Activated CD4-positive, alpha-beta T cell treated with anti-CD3 and anti-CD28 coated beads, Interleukin-2, amount 10 ng/mL, durations not matched to agents 24 days and 14 days (primary cell): ENCODE data around the gene SERPINA12. TPM values are rescaled to one million over a fixed set of nuclear protein-coding genes. Genes with fewer than 3 reads are reported as not detected.

Experiments
- DNase-seq: peaks from one replicate; pipeline ENCODE4 v3.0.0; 2022
- H3K27ac Mint-ChIP-seq: one replicate; pipeline ENCODE4 v1.8.0; 2022; ENCODE audit warnings: mild to moderate bottlenecking, mixed read lengths
- H3K27me3 Mint-ChIP-seq: one replicate; pipeline ENCODE4 v1.8.0; 2022; ENCODE audit warnings: mixed read lengths
- H3K36me3 Mint-ChIP-seq: one replicate; pipeline ENCODE4 v1.8.0; 2022; ENCODE audit warnings: low read depth, mild to moderate bottlenecking, mixed read lengths
- H3K4me1 Mint-ChIP-seq: one replicate; pipeline ENCODE4 v1.8.0; 2021; ENCODE audit warnings: mixed read lengths
- H3K4me3 Mint-ChIP-seq: one replicate; pipeline ENCODE4 v1.8.0; 2022; ENCODE audit warnings: mild to moderate bottlenecking, moderate library complexity, mixed read lengths
- H3K9me3 Mint-ChIP-seq: one replicate; pipeline ENCODE4 v1.8.0; 2021; ENCODE audit warnings: mixed read lengths
- intact Hi-C: fragments of 100-400 bp; cut with micrococcal nuclease; formaldehyde crosslinking; loops from one replicate; pipeline ENCODE4 v1.15.1; 2023
- total RNA-seq: library from RNA; stranded (reverse); gene quantifications from 2 replicates; pipeline ENCODE4 v1.2.3, GENCODE V29; 2022

SERPINA12 gene, protein sequence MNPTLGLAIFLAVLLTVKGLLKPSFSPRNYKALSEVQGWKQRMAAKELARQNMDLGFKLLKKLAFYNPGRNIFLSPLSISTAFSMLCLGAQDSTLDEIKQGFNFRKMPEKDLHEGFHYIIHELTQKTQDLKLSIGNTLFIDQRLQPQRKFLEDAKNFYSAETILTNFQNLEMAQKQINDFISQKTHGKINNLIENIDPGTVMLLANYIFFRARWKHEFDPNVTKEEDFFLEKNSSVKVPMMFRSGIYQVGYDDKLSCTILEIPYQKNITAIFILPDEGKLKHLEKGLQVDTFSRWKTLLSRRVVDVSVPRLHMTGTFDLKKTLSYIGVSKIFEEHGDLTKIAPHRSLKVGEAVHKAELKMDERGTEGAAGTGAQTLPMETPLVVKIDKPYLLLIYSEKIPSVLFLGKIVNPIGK
- not detected in 2 replicates for total RNA-seq

GRCh38 chr14:94509356-94509755 is at the start of gene SERPINA12:
TSS of gene SERPINA12 (minus strand) at chr14:94509469. CDS start at chr14:94498397, 11,072 bp downstream.
- no peak for DNase-seq
- H3K4me3 Mint-ChIP-seq, result no peak within 1 kb of the TSS
- H3K9me3 Mint-ChIP-seq, result no peaks in the 10 kb centered on the region
- intact Hi-C loops, result no loop called here
- no peak within 1 kb of the TSS for H3K27ac Mint-ChIP-seq
- H3K4me1 Mint-ChIP-seq, result no peaks in the 10 kb centered on the region
- H3K27me3 Mint-ChIP-seq, result no peaks in the 10 kb centered on the region
- no peaks in the 10 kb centered on the region for H3K36me3 Mint-ChIP-seq

DNA sequence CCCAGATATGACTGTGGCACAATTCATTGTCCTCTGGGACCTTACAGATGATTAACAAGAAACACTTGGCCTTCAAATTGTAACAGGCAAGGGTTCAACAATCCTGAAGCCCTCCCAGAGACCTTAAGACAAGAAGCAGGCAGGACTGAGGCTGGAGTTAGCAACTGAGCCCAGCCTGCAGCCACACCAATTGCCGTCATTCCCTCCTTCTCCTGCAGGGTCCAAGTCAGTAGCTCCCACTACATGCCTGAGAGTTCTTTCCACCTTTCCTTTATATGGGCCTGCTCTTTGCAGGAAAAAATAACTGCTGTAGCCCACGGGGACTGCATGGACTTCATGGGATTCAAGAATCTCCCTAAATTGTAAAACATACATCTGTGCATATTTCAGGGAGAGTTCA is 49.6 kb upstream of the SERPINA12 start:
- no peaks in the 10 kb centered on the region for H3K36me3 Mint-ChIP-seq
- peaks cover 3% of the 10 kb centered on the region for H3K27me3 Mint-ChIP-seq
- no peaks in the 10 kb centered on the region for H3K9me3 Mint-ChIP-seq
- no peaks in the 10 kb centered on the region for H3K4me1 Mint-ChIP-seq
- H3K27ac Mint-ChIP-seq, result no peak overlapping the region
- H3K4me3 Mint-ChIP-seq, result no peak overlapping the region
- DNase-seq, result no peak
- intact Hi-C loops, result no loop called here

GRCh38 chr14:94557327-94557726 is 48.1 kb upstream of the SERPINA12 start:
- Mint-ChIP-seq H3K4me3 (no peak overlapping the region), H3K36me3 (no peaks in the 10 kb centered on the region), H3K27me3 (peaks cover 5% of the 10 kb centered on the region), H3K9me3 (no peaks in the 10 kb centered on the region), H3K27ac (no peak overlapping the region), H3K4me1 (no peaks in the 10 kb centered on the region)
- DNase-seq, result no peak
- intact Hi-C loops, result no loop called here

- DNase-seq, result no peak
- intact Hi-C loops, result no loop called here
- Mint-ChIP-seq H3K9me3 (no peaks in the 10 kb centered on the region), H3K4me3 (no peak overlapping the region), H3K27ac (no peak overlapping the region), H3K4me1 (no peaks in the 10 kb centered on the region), H3K27me3 (peaks cover 10% of the 10 kb centered on the region), H3K36me3 (no peaks in the 10 kb centered on the region)
These were observed 46.7 kb upstream of the SERPINA12 start for GRCh38 chr14:94555991-94556390.

- peaks cover 10% of the 10 kb centered on the region for H3K27me3 Mint-ChIP-seq
- no peaks in the 10 kb centered on the region for H3K36me3 Mint-ChIP-seq
- no peaks in the 10 kb centered on the region for H3K4me1 Mint-ChIP-seq
- intact Hi-C loops, result no loop called here
- H3K4me3 Mint-ChIP-seq, result no peak overlapping the region
- no peak for DNase-seq
- no peaks in the 10 kb centered on the region for H3K9me3 Mint-ChIP-seq
- H3K27ac Mint-ChIP-seq, result no peak overlapping the region
These were observed 40.8 kb upstream of the SERPINA12 start for GRCh38 chr14:94550041-94550440.

DNA sequence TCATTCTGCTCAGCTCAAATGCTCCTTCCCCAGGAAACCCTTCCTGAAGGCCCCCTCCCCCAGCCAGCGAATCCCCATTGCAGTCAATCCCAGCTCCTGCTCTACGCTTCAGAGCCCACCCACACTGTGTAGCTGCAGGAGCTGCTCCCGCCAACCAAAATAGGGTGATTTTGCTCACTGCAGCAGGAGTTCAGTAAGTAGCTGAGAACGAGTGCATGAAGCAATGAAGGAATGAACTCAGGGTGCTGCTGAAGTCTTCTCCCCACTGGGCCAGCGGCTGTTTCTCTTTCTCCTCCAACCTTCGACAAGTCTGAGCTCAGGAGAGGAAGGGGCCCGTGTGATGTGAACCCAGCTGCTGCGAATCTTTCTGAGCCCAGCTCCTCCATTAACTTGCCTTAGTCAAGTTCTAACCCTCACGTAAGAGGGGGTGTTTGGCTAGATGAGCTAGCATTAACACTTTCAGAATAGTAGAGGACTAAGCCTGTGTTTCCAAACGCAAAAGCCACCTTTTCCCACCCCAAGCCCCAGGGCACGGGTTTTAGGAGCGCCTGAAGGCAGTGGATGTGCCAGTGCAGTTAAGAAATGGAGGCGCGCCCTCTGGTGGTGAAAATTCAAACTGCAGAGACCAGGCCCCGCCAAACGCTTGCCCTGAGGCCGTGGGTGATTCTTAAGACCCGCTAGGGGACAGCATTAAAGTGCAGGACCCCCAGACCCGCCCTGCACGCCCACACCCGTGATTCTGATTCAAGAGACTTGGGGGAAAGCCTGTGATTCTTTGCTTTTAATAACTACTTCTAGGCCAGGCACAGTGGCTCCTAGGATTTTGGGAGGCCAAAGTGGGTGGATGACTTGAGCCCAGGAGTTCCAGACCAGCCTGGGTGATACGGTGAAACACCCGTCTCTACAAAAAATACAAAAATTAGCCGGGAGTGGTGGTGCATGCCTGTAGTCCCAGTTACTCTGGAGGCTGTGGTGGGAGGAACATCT is 40.0 kb upstream of the SERPINA12 start:
- H3K27ac Mint-ChIP-seq, result no peak overlapping the region
- peak; percentile 87 for DNase-seq
- no peaks in the 10 kb centered on the region for H3K36me3 Mint-ChIP-seq
- peaks cover 8% of the 10 kb centered on the region for H3K27me3 Mint-ChIP-seq
- H3K9me3 Mint-ChIP-seq, result no peaks in the 10 kb centered on the region
- no peaks in the 10 kb centered on the region for H3K4me1 Mint-ChIP-seq
- no peak overlapping the region for H3K4me3 Mint-ChIP-seq
- intact Hi-C loops, result loop anchor here (2.0 kb wide), 1 partner anchor 416 kb away; no protein-coding TSS in a partner anchor

- H3K4me1 Mint-ChIP-seq, result no peaks in the 10 kb centered on the region
- no peak overlapping the region for H3K4me3 Mint-ChIP-seq
- DNase-seq, result no peak
- H3K9me3 Mint-ChIP-seq, result no peaks in the 10 kb centered on the region
- H3K27me3 Mint-ChIP-seq, result peaks cover 8% of the 10 kb centered on the region
- H3K36me3 Mint-ChIP-seq, result no peaks in the 10 kb centered on the region
- no peak overlapping the region for H3K27ac Mint-ChIP-seq
- intact Hi-C loops, result loop anchor here (2.0 kb wide), 1 partner anchor 416 kb away; no protein-coding TSS in a partner anchor
These were observed 39.1 kb upstream of the SERPINA12 start for GRCh38 chr14:94548131-94548998.

GRCh38 chr14:94547726-94548125 is 38.5 kb upstream of the SERPINA12 start:
- H3K27me3 Mint-ChIP-seq, result peaks cover 8% of the 10 kb centered on the region
- H3K4me1 Mint-ChIP-seq, result no peaks in the 10 kb centered on the region
- no peak overlapping the region for H3K27ac Mint-ChIP-seq
- no peak overlapping the region for H3K4me3 Mint-ChIP-seq
- no peaks in the 10 kb centered on the region for H3K36me3 Mint-ChIP-seq
- DNase-seq, result no peak
- intact Hi-C loops, result loop anchor here (2.0 kb wide), 1 partner anchor 415 kb away; no protein-coding TSS in a partner anchor
- H3K9me3 Mint-ChIP-seq, result no peaks in the 10 kb centered on the region

- intact Hi-C loops, result no loop called here
- H3K27me3 Mint-ChIP-seq, result peaks cover 4% of the 10 kb centered on the region
- H3K27ac Mint-ChIP-seq, result no peak overlapping the region
- no peaks in the 10 kb centered on the region for H3K4me1 Mint-ChIP-seq
- DNase-seq, result no peak
- H3K4me3 Mint-ChIP-seq, result no peak overlapping the region
- H3K9me3 Mint-ChIP-seq, result no peaks in the 10 kb centered on the region
- no peaks in the 10 kb centered on the region for H3K36me3 Mint-ChIP-seq
These were observed 37.9 kb upstream of the SERPINA12 start for GRCh38 chr14:94547151-94547680.

GRCh38 chr14:94545131-94545841 is 36.0 kb upstream of the SERPINA12 start:
- DNase-seq, result no peak
- intact Hi-C loops, result no loop called here
- Mint-ChIP-seq H3K4me3 (no peak overlapping the region), H3K27ac (no peak overlapping the region), H3K36me3 (no peaks in the 10 kb centered on the region), H3K27me3 (peaks cover 2% of the 10 kb centered on the region), H3K9me3 (no peaks in the 10 kb centered on the region), H3K4me1 (no peaks in the 10 kb centered on the region)

- H3K27ac Mint-ChIP-seq, result no peak overlapping the region
- intact Hi-C loops, result no loop called here
- H3K4me1 Mint-ChIP-seq, result no peaks in the 10 kb centered on the region
- H3K9me3 Mint-ChIP-seq, result no peaks in the 10 kb centered on the region
- no peaks in the 10 kb centered on the region for H3K36me3 Mint-ChIP-seq
- no peak overlapping the region for H3K4me3 Mint-ChIP-seq
- H3K27me3 Mint-ChIP-seq, result peaks cover 2% of the 10 kb centered on the region
- no peak for DNase-seq
These were observed 35.5 kb upstream of the SERPINA12 start for GRCh38 chr14:94544726-94545125.

GRCh38 chr14:94543449-94544124 is 34.3 kb upstream of the SERPINA12 start:
- H3K36me3 Mint-ChIP-seq, result no peaks in the 10 kb centered on the region
- H3K9me3 Mint-ChIP-seq, result no peaks in the 10 kb centered on the region
- H3K4me3 Mint-ChIP-seq, result no peak overlapping the region
- H3K27me3 Mint-ChIP-seq, result peaks cover 2% of the 10 kb centered on the region
- H3K27ac Mint-ChIP-seq, result no peak overlapping the region
- DNase-seq, result no peak
- H3K4me1 Mint-ChIP-seq, result no peaks in the 10 kb centered on the region
- intact Hi-C loops, result no loop called here
